ENCODE data around the gene USO1.
A peak's percentile ranks its signal among the peaks of the same experiment; 100 is the strongest.

The USO1 gene

DNA sequence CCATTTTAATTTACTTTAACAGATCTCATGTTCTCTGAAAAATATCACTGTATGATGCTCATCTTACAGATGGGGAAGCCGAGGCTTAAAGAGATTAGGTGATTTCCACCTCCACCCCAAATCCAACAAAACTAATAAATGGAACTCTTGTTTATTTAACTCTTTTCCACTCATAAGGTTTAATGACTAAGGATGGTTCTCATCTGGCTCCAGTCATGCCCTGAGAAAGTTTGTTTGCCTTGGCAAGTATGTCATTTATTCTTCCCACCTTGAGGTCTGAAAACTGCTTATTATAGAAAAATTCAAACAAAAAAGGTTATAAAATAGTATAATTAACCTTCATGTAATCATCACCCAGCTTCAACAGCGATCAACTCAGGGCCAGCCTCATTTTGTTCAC is 121.6 kb downstream of the USO1 start:
- no peak for DNase-seq

DNA sequence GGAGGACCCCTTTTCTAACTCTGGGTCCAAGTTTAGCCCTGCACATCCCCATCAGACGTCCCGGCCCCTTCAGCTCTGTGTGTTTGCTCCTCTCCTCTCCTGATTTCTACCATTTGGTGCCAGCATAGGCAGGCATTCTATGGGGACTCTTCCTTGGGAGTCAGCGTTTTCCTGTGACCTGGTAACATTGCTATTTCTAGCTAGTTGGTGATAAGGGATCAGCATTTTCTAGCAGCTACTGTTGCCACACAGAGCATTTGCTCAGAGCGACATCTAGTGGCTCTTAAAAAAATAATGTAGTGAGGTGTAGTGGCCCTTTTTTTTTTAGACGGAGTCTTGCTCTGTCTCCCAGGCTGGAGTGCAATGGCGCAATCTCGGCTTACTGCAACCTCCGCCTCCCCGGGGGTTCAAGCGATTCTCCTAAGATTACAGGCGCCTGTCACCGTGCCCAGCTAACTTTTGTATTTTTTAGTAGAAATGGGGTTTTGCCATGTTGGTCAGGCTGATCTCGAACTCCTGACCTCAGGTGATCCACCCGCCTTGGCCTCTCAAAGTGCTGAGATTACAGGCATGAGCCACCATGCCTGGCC is 123.9 kb downstream of the USO1 start:
- DNase-seq = peak; percentile 43

DNA sequence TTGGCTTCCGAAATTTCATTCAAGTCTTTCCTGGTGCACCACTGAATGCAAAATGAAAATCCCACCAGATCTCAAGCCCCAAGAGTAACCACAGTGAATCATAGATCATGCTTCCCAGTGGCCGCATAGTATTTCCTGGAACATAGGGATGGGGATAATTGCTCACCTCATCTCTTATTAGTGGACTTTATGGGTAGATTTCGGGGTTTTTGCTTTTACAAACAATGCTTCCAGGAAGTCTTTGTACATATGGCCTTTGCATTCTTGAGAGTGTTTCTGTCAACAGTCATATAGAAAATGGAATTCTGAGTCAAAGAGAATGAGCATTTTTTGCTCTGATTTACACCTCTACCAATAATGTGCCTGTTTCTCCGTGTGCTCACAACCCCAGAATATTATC is 124.5 kb downstream of the USO1 start:
- no peak for DNase-seq

DNA sequence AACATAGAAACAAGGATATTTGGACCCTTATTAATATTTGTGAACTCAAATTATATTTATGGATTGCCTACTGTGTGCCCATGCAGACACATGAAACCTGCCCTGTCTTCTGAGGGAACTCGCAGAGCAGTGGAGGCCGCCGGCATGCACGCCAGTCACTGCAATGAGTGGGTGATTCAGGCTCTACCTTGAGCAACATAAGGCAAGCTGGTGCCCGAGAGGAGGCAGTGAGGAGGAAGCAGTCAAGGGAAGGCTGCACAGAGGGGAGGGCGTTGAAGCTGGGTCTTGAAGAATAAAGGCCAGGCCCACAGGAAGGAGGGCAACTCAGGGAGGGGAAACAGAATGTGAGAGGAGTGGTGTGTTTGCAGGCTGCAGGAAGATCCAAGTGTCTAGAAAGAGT is 125.1 kb downstream of the USO1 start:
- no peak for DNase-seq

DNA sequence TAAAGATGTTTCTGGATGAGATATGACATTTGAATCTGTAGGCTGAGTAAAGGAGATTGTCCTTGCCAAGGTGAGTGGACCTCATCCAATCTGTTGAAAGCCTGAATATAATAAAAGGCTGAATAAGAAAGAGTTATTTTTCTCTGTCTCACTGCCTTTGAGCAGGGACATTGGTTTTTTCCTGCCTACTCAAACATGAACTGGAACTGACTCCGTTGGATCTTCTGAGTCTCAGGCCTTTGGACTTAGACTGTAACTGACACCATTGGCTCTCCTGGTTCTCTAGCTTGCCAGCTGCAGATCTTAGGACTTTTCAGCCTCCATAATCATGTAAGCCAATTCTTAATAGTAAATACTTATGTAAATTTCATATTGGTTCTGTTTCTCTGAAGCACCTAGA is 134.3 kb downstream of the USO1 start:
- no peak for DNase-seq

DNA sequence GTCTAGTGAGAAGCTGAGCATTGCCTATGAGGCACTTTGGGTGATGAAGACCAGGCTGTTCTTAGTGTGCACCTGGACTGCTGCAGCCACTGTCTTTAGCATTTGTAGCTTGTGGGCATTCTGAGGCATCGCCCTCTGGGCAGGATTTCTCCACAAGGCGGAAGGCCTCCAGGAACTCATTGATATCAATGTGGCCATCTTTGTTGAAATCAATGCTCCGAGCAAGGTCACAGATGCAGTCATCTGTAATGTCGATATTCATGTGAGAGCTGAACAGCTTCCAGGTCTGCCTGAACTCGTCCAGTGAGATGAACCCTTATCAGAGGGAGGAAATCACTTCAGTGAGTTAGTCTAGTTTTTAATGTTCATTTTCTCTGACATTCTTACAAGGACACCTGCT is 136.2 kb downstream of the USO1 start:
- DNase-seq = no peak
